T-helper 1 cell (primary cell): ENCODE results near the gene THTPA.
A peak's percentile ranks its signal among the peaks of the same experiment; 100 is the strongest.
"Not testable (repeated sequence)": the region's sequence is repeated elsewhere in the genome, so short reads cannot be mapped to it uniquely, and the experiment has no call there.

ENCODE experiments used
- DNase-seq, 5 donors: peaks; one replicate each; pipeline ENCODE4 v3.0.0-alpha.2; 2012 to 2020

The THTPA gene

GRCh38 chr14:23583761-23584526 lies 27.9 kb downstream of the THTPA start:
- not testable (repeated sequence) for DNase-seq

DNA sequence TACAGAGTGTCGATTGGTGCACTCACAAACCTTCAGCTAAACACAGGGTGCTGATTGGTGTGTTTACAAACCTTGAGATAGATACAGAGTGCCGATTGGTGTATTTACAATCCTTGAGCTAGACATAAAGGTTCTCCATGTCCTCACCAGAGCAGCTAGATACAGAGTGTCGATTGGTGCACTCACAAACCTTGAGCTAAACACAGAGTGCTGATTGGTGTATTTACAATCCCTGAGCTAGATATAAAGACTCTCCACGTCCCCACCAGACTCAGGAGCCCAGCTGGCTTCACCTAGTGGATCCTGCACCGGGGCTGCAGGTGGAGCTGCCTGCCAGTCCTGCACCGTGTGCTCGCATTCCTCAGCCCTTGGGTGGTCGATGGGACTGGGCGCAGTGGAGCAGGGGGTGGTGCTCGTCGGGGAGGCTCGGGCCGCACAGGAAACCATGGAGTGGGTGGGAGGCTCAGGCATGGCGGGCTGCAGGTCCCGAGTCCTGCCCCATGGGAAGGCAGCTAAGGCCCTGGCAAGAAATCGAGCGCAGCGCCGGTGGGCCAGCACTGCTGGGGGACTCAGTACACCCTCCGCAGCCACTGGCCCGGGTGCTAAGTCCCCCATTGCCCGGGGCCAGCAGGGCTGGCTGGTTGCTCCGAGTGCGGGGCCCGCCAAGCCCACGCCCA lies 28.6 kb downstream of the THTPA start:
- DNase-seq = not testable (repeated sequence)

- DNase-seq = peak; percentile 59 to 75 (median 70)
Observed at GRCh38 chr14:23588884-23589598, 33.0 kb downstream of the THTPA start.

DNA sequence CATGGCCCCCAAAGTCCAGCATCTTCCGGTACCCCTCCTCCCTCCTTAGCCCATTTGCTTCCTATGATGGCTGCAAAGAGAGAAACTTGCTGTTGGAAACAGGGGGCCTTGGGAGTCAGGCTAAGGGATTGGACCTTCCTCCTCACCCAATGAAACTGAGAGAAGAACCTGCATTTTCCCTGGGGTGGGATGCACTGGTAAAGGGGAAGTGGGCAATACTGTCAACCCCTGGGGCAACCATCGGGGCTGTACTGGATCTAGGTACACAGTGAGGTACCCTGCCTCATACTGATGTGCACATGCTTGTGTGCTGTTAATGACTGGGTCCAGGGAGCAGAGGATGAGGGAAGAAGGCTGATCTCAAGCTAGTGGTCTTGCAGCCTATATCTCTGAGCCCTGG lies 33.5 kb downstream of the THTPA start:
- DNase-seq = no peak

DNA sequence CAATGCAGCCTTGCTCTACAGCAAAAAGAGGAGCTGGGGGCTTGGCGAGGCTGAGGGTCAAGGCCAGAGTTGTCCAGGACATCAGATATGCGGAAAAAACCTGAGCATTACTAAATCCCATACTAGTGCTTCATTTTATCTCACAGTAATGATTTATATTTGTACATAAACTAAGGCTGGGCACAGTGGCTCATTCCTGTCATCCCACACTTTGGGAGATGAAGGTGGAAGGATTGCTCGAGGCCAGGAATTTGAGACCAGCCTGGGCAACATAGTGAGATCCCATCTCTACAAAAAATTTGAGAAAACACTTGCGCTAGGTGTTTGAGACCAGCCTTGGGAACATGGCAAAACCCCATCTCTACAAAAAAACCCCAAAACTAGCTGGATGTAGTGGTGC lies 34.1 kb downstream of the THTPA start:
- DNase-seq = no peak

DNA sequence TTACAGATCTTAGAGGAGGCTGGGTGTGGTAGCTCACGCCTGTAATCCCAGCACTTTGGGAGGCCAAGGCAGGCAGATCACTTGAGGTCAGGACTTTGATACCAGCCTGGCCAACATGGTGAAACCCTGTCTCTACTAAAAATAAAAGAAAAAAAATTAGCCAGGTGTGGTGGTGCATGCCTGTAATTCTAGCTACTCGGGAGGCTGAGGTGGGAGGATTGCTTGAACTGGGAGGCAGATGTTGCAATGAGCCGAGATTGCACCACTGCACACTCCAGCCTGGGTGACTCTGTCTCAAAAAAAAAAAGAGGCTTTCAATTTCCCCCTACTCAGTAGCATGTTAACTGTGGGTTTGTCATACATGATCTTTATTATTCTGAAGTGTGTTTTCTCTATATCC lies 38.1 kb downstream of the THTPA start:
- not testable (repeated sequence) for DNase-seq

- no peak for DNase-seq
Observed at GRCh38 chr14:23600322-23600707, 44.2 kb downstream of the THTPA start.

- no peak for DNase-seq
Observed at GRCh38 chr14:23600806-23601205, 44.7 kb downstream of the THTPA start.

DNA sequence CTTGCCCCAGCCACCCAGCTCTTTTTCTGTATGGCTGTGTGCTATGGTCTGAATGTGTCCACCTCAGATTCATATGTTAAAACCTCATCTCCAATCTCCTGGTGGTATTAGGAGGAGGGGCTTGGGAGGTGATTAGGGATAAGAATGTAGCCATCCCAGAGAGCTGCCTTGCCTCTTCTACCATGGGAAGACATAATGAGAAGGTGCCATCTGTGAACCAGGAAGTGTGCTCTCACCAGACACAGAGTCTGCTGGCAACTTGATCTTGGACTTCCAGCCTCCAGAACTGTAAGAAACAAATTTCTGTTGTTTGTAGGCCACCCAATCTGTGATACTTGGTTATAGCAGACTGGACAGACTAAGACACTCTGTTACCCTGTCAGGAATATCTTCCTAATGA lies 45.4 kb downstream of the THTPA start:
- no peak for DNase-seq

DNA sequence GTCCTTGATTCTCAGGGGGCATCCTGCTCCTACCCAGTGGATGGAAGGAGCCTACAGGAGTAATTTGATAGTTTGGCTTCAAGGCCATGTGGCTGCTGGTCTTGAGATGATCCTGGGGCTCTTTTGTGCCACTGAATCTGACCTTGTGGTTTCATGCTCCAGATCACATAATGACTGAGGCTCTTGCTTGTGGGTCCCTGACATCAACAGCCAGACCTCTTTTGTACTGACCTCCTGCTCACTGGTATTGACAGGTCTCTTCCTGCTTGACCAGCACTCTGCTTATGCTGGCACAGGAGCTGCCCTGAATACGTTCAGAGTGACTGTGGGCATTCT lies 45.7 kb downstream of the THTPA start:
- DNase-seq = no peak

DNA sequence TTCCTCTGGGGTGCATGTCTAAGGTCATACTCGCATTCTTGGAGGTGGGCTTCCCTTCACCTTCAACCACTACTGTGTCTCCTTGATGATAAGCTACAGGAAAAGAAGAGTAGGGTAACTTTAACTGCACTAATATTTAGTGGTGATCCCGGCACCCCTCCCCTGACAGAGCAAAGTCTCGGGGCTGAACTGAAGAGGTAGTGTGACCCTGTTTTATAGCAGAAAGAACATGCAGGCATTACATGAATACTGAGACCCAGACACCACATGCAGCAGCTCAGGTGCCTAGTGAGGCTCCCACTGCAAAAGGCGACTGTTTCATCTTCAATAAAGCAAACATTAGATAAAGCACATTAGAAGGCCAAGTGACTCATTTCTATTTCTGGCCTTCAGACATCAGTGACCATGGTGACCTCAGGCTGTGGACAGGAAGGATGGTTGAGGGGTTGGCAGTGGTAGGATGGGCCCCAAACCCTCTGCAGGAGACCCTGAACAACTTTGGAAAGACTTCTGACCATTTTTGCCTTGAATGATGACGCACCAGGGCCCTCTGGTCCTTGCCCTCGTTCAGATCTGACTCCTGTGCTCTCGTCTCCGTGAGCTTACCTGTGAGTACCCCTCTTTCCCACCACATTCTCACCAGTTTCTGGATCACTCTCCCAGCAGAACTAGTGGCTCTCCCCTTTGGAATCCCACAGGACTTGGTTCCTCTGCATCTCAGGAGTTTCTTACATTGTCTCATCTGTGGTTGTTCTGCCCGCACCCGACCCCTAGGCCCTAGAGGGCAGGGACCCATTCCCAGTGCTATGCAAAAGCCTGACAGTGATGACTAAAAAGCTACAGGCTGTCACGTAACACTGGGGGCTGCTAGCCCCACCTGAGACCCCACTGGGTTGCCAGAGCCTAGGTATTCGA lies 46.4 kb downstream of the THTPA start:
- no peak for DNase-seq

DNA sequence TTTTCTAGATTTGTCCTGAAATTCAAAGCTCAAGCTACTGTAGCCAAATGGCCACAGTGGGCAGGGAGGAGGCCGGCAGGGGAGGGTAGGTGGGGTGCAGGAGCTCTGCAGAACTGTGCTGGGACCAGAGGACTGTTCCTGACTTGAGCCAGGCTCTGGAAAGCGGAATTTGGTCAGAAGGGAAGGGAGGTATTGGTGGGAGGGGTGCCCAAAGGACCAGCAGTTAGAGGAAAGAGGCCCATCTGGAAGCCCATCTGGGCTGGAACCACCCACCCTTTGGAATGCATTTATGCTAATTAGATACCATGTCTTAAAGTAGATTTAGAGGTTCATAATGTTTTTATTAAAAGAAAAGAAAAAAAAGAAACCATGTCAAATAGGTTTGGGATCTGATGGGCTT lies 47.0 kb downstream of the THTPA start:
- DNase-seq = no peak

DNA sequence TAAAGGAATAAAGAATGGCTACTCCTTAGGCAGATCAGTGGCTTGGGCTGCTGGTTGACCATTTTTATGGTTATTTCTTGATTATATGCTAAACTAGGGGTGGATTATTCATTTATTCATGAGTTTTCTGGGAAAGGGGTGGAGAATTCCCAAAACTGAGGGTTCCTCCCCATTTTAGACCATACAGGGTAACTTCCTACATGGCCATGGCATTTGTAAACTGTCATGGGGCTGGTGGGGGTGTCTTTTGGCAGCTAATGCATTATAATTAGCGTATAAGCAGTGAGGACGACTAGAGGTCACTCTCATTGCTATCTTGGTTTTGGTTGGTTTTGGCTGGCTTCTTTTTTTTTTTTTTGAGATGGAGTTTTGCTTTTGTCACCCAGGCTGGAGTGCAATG lies 48.1 kb downstream of the THTPA start:
- no peak for DNase-seq

DNA sequence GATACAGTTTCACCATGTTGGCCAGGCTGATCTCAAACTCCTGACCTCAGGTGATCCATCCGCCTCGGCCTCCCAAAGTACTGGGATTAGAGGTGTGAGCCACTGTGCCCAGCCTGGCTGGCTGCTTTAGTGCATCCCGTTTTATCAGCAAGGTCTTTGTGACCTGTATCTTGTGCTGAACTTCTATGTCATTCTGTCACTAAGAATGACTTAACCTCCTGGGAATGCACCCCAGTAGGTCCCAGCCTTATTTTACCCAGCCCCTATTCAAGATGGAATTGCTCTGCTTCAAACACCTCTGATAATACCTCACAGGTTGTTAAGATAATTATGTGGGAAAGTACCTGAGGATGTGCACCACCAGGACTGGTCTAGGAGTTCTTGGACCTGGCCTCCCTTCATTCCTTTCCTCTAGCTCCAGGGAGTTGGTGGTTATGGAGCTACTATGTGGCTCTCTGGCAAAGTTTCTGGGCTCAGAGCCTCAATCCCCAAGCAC lies 48.7 kb downstream of the THTPA start:
- no peak for DNase-seq

DNA sequence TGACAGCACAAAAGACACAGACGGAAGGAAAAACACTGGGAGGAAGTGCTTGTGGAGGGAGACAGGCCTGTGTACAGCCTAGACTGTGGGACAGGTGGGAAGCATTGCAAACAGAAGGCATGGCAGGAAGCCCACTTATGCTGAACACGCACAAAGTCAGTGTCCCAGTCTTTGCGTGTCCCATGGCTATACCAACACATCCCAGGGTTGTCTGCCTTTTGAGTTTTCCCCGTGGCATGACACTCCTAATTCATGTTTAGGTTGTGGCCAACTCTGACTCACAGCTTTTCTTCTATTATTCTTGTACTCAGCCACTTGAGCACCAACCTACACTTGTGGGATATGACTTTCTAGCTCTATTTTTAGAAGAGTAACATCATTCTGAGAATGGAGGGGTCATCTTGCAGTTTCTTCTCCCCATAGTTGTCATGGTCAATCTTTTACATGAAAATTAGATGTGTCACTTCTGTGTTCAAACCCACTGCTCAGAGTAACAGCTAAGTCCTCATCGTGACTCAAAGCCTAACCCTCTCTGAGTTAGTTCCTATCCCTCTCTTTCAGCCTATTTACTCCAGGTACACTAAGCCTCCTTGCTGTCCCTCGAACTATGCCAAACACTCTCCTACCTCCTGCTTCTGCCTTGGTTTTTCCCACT lies 50.0 kb downstream of the THTPA start:
- peak in 1 of 5 donors; percentile 37 for DNase-seq

GRCh38 chr14:23608454-23608853 lies 52.4 kb downstream of the THTPA start:
- DNase-seq = no peak

GRCh38 chr14:23609001-23609400 lies 52.9 kb downstream of the THTPA start:
- DNase-seq = no peak

GRCh38 chr14:23609411-23610089 lies 53.5 kb downstream of the THTPA start:
- not testable (repeated sequence) for DNase-seq
